ENCODE results near the gene SPAM1. TPM values are rescaled to one million over a fixed set of nuclear protein-coding genes. Genes with fewer than 3 reads are reported as not detected.
"Not testable (repeated sequence)": the region's sequence is repeated elsewhere in the genome, so short reads cannot be mapped to it uniquely, and the experiment has no call there.

Gene SPAM1
- not detected in 2 replicates for total RNA-seq (2014; rRNA removed)
- not detected for polyA plus RNA-seq (2012)

GRCh38 chr7:123924941-123925340 lies at the start of gene SPAM1:
TSS of gene SPAM1 (plus strand) at chr7:123925241. CDS start at chr7:123953571, 28,330 bp downstream.
- no peak for DNase-seq (ENCODE audit: low read depth)

GRCh38 chr7:123876557-123877256 lies 48.3 kb upstream of the SPAM1 start:
- DNase-seq (ENCODE audit: low read depth), result no peak

GRCh38 chr7:123879628-123880027 lies 45.4 kb upstream of the SPAM1 start:
- no peak for DNase-seq (ENCODE audit: low read depth)

GRCh38 chr7:123881300-123881699 lies 43.7 kb upstream of the SPAM1 start:
- no peak for DNase-seq (ENCODE audit: low read depth)

- no peak for DNase-seq (ENCODE audit: low read depth)
Observed at GRCh38 chr7:123883154-123883553, 41.9 kb upstream of the SPAM1 start.

- DNase-seq (ENCODE audit: low read depth), result no peak
Observed at GRCh38 chr7:123888192-123888591, 36.8 kb upstream of the SPAM1 start.

GRCh38 chr7:123894753-123895152 lies 30.3 kb upstream of the SPAM1 start:
- not testable (repeated sequence) for DNase-seq (ENCODE audit: low read depth)

GRCh38 chr7:123901101-123901500 lies 23.9 kb upstream of the SPAM1 start:
- DNase-seq (ENCODE audit: low read depth), result no peak

GRCh38 chr7:123905714-123906113 lies 19.3 kb upstream of the SPAM1 start:
- DNase-seq (ENCODE audit: low read depth), result no peak

GRCh38 chr7:123916240-123916724 lies 8.8 kb upstream of the SPAM1 start:
- DNase-seq (ENCODE audit: low read depth), result peak; percentile 38

- DNase-seq (ENCODE audit: low read depth), result no peak
Observed at GRCh38 chr7:123917878-123918277, 7.2 kb upstream of the SPAM1 start.

GRCh38 chr7:123918309-123918708 lies 6.7 kb upstream of the SPAM1 start:
- no peak for DNase-seq (ENCODE audit: low read depth)

- DNase-seq (ENCODE audit: low read depth), result no peak
Observed at GRCh38 chr7:123923599-123923998, 1.4 kb upstream of the SPAM1 start.

- no peak for DNase-seq (ENCODE audit: low read depth)
Observed at GRCh38 chr7:123929107-123929506, 4.1 kb downstream of the SPAM1 start.

- DNase-seq (ENCODE audit: low read depth), result no peak
Observed at GRCh38 chr7:123929655-123930054, 4.6 kb downstream of the SPAM1 start.

- DNase-seq (ENCODE audit: low read depth), result no peak
Observed at GRCh38 chr7:123935436-123936381, 10.7 kb downstream of the SPAM1 start.

GRCh38 chr7:123936388-123936787 lies 11.3 kb downstream of the SPAM1 start:
- no peak for DNase-seq (ENCODE audit: low read depth)

GRCh38 chr7:123939784-123940183 lies 14.7 kb downstream of the SPAM1 start:
- no peak for DNase-seq (ENCODE audit: low read depth)

- DNase-seq (ENCODE audit: low read depth), result no peak
Observed at GRCh38 chr7:123941391-123942180, 16.5 kb downstream of the SPAM1 start.

GRCh38 chr7:123944395-123944794 lies 19.4 kb downstream of the SPAM1 start:
- DNase-seq (ENCODE audit: low read depth), result no peak

GRCh38 chr7:123945938-123946337 lies 20.9 kb downstream of the SPAM1 start:
- DNase-seq (ENCODE audit: low read depth), result no peak

- no peak for DNase-seq (ENCODE audit: low read depth)
Observed at GRCh38 chr7:123948136-123948535, 23.1 kb downstream of the SPAM1 start.
